Measurements from ENCODE around the gene DHFR. TPM values are rescaled to one million over a fixed set of nuclear protein-coding genes. Genes with fewer than 3 reads are reported as not detected.

Gene DHFR
- total RNA-seq, 1 donor from 2014 or later: 14.4 TPM

- H3K27me3 Mint-ChIP-seq (ENCODE audit: low read depth, unreplicated experiment): no peaks in the 10 kb centered on the region
- Histone ChIP-seq H4K20me1 (ENCODE audit: insufficient read depth, low read length) (no peaks in the 10 kb centered on the region), H3K9ac (ENCODE audit: low read length) (no peak overlapping the region), H3K36me3 (ENCODE audit: insufficient read depth, low read length) (no peaks in the 10 kb centered on the region), H3K79me2 (ENCODE audit: insufficient read depth, low read length) (no peaks in the 10 kb centered on the region), H3K4me1 (ENCODE audit: insufficient read depth, low read length) (no peaks in the 10 kb centered on the region), H3K27me3 (ENCODE audit: insufficient read depth, low read length) (no peaks in the 10 kb centered on the region), H3K27ac (ENCODE audit: low read depth, low read length) (no peak overlapping the region), H3K4me3 (ENCODE audit: insufficient read depth, low read depth, low read length) (no peak overlapping the region), H3K9me3 (ENCODE audit: insufficient read depth, low read depth, low read length) (no peaks in the 10 kb centered on the region), H3K4me2 (ENCODE audit: low read length) (no peak overlapping the region), H2AFZ (ENCODE audit: low read depth, low read length) (no peak overlapping the region)
- H3K27ac Mint-ChIP-seq (ENCODE audit: unreplicated experiment): no peak overlapping the region
- H3K4me3 Mint-ChIP-seq (ENCODE audit: unreplicated experiment): no peak overlapping the region
- H3K36me3 Mint-ChIP-seq (ENCODE audit: low read depth, unreplicated experiment): no peaks in the 10 kb centered on the region
- DNase-seq (ENCODE audit: low read depth) (no peak), FAIRE-seq (no peak)
- TF ChIP-seq, protein P1, sequence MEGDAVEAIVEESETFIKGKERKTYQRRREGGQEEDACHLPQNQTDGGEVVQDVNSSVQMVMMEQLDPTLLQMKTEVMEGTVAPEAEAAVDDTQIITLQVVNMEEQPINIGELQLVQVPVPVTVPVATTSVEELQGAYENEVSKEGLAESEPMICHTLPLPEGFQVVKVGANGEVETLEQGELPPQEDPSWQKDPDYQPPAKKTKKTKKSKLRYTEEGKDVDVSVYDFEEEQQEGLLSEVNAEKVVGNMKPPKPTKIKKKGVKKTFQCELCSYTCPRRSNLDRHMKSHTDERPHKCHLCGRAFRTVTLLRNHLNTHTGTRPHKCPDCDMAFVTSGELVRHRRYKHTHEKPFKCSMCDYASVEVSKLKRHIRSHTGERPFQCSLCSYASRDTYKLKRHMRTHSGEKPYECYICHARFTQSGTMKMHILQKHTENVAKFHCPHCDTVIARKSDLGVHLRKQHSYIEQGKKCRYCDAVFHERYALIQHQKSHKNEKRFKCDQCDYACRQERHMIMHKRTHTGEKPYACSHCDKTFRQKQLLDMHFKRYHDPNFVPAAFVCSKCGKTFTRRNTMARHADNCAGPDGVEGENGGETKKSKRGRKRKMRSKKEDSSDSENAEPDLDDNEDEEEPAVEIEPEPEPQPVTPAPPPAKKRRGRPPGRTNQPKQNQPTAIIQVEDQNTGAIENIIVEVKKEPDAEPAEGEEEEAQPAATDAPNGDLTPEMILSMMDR (IDR thresholded peaks at IDR 0.05; ENCODE audit: insufficient read depth, low read depth, low read length): no peak
- TF ChIP-seq EZH2 (IDR thresholded peaks at IDR 0.05; ENCODE audit: insufficient read depth, low read length): no peak
- H3K9me3 Mint-ChIP-seq (ENCODE audit: unreplicated experiment): no peaks in the 10 kb centered on the region
- peaks cover 3% of the 10 kb centered on the region for H3K4me1 Mint-ChIP-seq (ENCODE audit: low read depth, unreplicated experiment)
These were observed 43.6 kb upstream of the DHFR start for GRCh38 chr5:80698369-80698768.

DNA sequence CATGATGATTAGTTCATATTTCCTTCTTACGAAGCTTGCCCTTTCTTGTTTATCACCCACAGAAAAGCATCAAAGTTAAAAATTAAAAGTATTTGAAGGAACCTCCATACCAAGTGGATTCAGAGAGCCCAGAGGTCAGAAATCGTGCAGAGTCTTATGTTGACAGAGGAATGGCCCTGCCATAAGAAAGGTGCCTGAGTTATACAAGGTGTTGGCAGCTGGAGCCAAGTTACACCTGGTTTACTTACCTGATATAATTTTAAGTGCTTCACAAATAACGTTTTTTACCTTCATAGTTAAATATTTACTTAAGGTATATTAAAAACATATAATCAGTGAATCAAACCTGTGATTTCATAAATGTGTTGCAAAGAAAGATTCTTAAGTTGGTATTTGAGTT lies 42.3 kb upstream of the DHFR start:
- Histone ChIP-seq H3K4me1 (ENCODE audit: insufficient read depth, low read length) (no peaks in the 10 kb centered on the region), H3K9me3 (ENCODE audit: insufficient read depth, low read depth, low read length) (no peaks in the 10 kb centered on the region), H3K4me3 (ENCODE audit: insufficient read depth, low read depth, low read length) (no peak overlapping the region), H3K9ac (ENCODE audit: low read length) (no peak overlapping the region), H3K27ac (ENCODE audit: low read depth, low read length) (no peak overlapping the region), H2AFZ (ENCODE audit: low read depth, low read length) (no peak overlapping the region), H3K79me2 (ENCODE audit: insufficient read depth, low read length) (no peaks in the 10 kb centered on the region), H3K27me3 (ENCODE audit: insufficient read depth, low read length) (no peaks in the 10 kb centered on the region), H3K36me3 (ENCODE audit: insufficient read depth, low read length) (no peaks in the 10 kb centered on the region), H4K20me1 (ENCODE audit: insufficient read depth, low read length) (no peaks in the 10 kb centered on the region), H3K4me2 (ENCODE audit: low read length) (no peak overlapping the region)
- FAIRE-seq (no peak), DNase-seq (ENCODE audit: low read depth) (no peak)
- H3K9me3 Mint-ChIP-seq (ENCODE audit: unreplicated experiment): no peaks in the 10 kb centered on the region
- no peak for TF ChIP-seq EZH2 (IDR thresholded peaks at IDR 0.05; ENCODE audit: insufficient read depth, low read length)
- TF ChIP-seq, protein P1 (IDR thresholded peaks at IDR 0.05; ENCODE audit: insufficient read depth, low read depth, low read length): no peak
- no peak overlapping the region for H3K4me3 Mint-ChIP-seq (ENCODE audit: unreplicated experiment)
- H3K27ac Mint-ChIP-seq (ENCODE audit: unreplicated experiment): no peak overlapping the region
- H3K27me3 Mint-ChIP-seq (ENCODE audit: low read depth, unreplicated experiment): no peaks in the 10 kb centered on the region
- peaks cover 3% of the 10 kb centered on the region for H3K4me1 Mint-ChIP-seq (ENCODE audit: low read depth, unreplicated experiment)
- no peaks in the 10 kb centered on the region for H3K36me3 Mint-ChIP-seq (ENCODE audit: low read depth, unreplicated experiment)

DNA sequence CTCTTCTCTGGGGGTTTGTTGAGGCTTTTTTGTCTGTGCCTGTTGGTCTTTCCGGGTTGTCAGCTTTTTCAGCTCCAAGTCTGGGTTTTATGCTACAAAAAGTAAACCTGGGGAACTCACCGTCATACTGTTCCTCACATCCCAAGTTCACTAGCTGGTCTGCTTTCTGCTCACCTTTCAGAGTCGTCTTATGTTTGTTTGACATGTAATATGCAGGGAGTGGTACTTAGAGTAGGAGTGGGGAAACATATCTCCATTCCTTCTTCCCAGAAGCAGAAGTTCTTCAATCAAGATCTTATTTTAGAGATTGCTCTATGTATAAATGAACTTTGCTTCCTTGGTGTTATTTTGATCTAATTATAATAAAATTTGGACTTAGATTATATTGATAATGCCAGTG lies 41.7 kb upstream of the DHFR start:
- DNase-seq (ENCODE audit: low read depth) (no peak), FAIRE-seq (no peak)
- Mint-ChIP-seq H3K4me1 (ENCODE audit: low read depth, unreplicated experiment) (peaks cover under 1% of the 10 kb centered on the region), H3K4me3 (ENCODE audit: unreplicated experiment) (no peak overlapping the region), H3K27me3 (ENCODE audit: low read depth, unreplicated experiment) (no peaks in the 10 kb centered on the region), H3K36me3 (ENCODE audit: low read depth, unreplicated experiment) (no peaks in the 10 kb centered on the region), H3K27ac (ENCODE audit: unreplicated experiment) (no peak overlapping the region), H3K9me3 (ENCODE audit: unreplicated experiment) (no peaks in the 10 kb centered on the region)
- Histone ChIP-seq H4K20me1 (ENCODE audit: insufficient read depth, low read length) (no peaks in the 10 kb centered on the region), H3K27me3 (ENCODE audit: insufficient read depth, low read length) (no peaks in the 10 kb centered on the region), H3K27ac (ENCODE audit: low read depth, low read length) (no peak overlapping the region), H3K4me1 (ENCODE audit: insufficient read depth, low read length) (no peaks in the 10 kb centered on the region), H2AFZ (ENCODE audit: low read depth, low read length) (no peak overlapping the region), H3K9me3 (ENCODE audit: insufficient read depth, low read depth, low read length) (no peaks in the 10 kb centered on the region), H3K4me3 (ENCODE audit: insufficient read depth, low read depth, low read length) (no peak overlapping the region), H3K79me2 (ENCODE audit: insufficient read depth, low read length) (no peaks in the 10 kb centered on the region), H3K4me2 (ENCODE audit: low read length) (no peak overlapping the region), H3K36me3 (ENCODE audit: insufficient read depth, low read length) (no peaks in the 10 kb centered on the region), H3K9ac (ENCODE audit: low read length) (no peak overlapping the region)
- no peak for TF ChIP-seq EZH2 (IDR thresholded peaks at IDR 0.05; ENCODE audit: insufficient read depth, low read length)

Data from astrocyte (in vitro differentiated cells and primary cell).